ENCODE measurements around the gene RET.

GRCh38 chr10:43124094-43124521 lies 47.2 kb downstream of the RET start:
- no peak for TF ChIP-seq RAD21 (IDR thresholded peaks at IDR 0.05 in 1 of 2, conservative IDR thresholded peaks at IDR 0.05 in 1 of 2; ENCODE audit: low read depth in 2 of 2, low read length in 2 of 2)
- no peak for TF ChIP-seq BRCA1 (IDR thresholded peaks at IDR 0.05; ENCODE audit: low read depth, low read length)
- no peak for TF ChIP-seq NRF1 (IDR thresholded peaks at IDR 0.05; ENCODE audit: low read depth, low read length)
- no peak for TF ChIP-seq SRF (IDR thresholded peaks at IDR 0.05; ENCODE audit: low read depth, low read length)
- no peak for TF ChIP-seq ATF3 (IDR thresholded peaks at IDR 0.05; ENCODE audit: insufficient read depth, low read depth, low read length)
- TF ChIP-seq CTCF (IDR thresholded peaks at IDR 0.05; ENCODE audit: control extremely low read depth in 1 of 3, insufficient read depth in 1 of 3, low read depth in 1 of 3, low read length in 3 of 3): no peak
- TF ChIP-seq POLR2A (IDR thresholded peaks at IDR 0.05; ENCODE audit: control extremely low read depth in 1 of 2, low read depth in 2 of 2, low read length in 2 of 2): no peak
- no peak for TF ChIP-seq POU5F1 (IDR thresholded peaks at IDR 0.05; ENCODE audit: low read depth, low read length)
- TF ChIP-seq CEBPB (IDR thresholded peaks at IDR 0.05; ENCODE audit: low read depth, low read length): no peak
- TF ChIP-seq JUND (IDR thresholded peaks at IDR 0.05; ENCODE audit: low read length): no peak
- TF ChIP-seq TEAD4 (IDR thresholded peaks at IDR 0.05; ENCODE audit: low read depth, low read length): no peak
- no peak for TF ChIP-seq POLR2AphosphoS5 (IDR thresholded peaks at IDR 0.05; ENCODE audit: low read depth, low read length)
- TF ChIP-seq TAF1 (IDR thresholded peaks at IDR 0.05; ENCODE audit: low read depth, low read length): no peak

Measured in H1 (cell line).